ENCODE data around the gene XPO5.

GRCh38 chr6:43575772-43576551 lies at the start of gene XPO5, which contains the start of gene POLH:
- TF ChIP-seq CTCF (conservative IDR thresholded peaks at IDR 0.05; ENCODE audit: low read depth, low read length) (0 out of 2 replicates have a peak, but pooled peaks have one; percentile 15), SMC3 (IDR thresholded peaks at IDR 0.05; ENCODE audit: low read depth, low read length) (no peak), MAZ (IDR thresholded peaks at IDR 0.05; ENCODE audit: borderline replicate concordance, low read depth, low read length) (peak; percentile 76; the same call in 1 of the 2 replicates), MAFK (IDR thresholded peaks at IDR 0.05; ENCODE audit: low read depth, low read length) (no peak), ELK1 (IDR thresholded peaks at IDR 0.05; ENCODE audit: borderline replicate concordance, low read depth, low read length) (no peak), CHD1 (IDR thresholded peaks at IDR 0.05; ENCODE audit: low read depth, low read length) (no peak), CEBPB (IDR thresholded peaks at IDR 0.05; ENCODE audit: low read depth, low read length) (no peak), POLR2A (IDR thresholded peaks at IDR 0.05; ENCODE audit: low read depth, low read length) (peak; percentile 98), MXI1 (IDR thresholded peaks at IDR 0.05; ENCODE audit: borderline replicate concordance, low read depth, low read length) (peak; percentile 97), USF2 (IDR thresholded peaks at IDR 0.05; ENCODE audit: low read depth, low read length) (peak; percentile 58; the same call in 1 of the 2 replicates)
